ENCODE data around the gene ANKS3. TPM values are rescaled to one million over a fixed set of nuclear protein-coding genes. Genes with fewer than 3 reads are reported as not detected.

Gene ANKS3
- total RNA-seq, 6 experiments from 2014 or later, result 16.7 to 23.1 (median 19.7) TPM

GRCh38 chr16:4734730-4735535 is 862 bp upstream of the ANKS3 start:
- DNase-seq, result peak; percentile 68
- Mint-ChIP-seq H3K4me3 (peak overlapping the region; percentile 94), H3K36me3 (ENCODE audit: low read depth) (peaks cover 9% of the 10 kb centered on the region), H3K27ac (peak overlapping the region; percentile 96), H3K9me3 (no peaks in the 10 kb centered on the region), H3K4me1 (ENCODE audit: low read depth) (peaks cover 14% of the 10 kb centered on the region), H3K27me3 (ENCODE audit: insufficient read depth) (peaks cover 2% of the 10 kb centered on the region)
- TF ChIP-seq, protein P1, sequence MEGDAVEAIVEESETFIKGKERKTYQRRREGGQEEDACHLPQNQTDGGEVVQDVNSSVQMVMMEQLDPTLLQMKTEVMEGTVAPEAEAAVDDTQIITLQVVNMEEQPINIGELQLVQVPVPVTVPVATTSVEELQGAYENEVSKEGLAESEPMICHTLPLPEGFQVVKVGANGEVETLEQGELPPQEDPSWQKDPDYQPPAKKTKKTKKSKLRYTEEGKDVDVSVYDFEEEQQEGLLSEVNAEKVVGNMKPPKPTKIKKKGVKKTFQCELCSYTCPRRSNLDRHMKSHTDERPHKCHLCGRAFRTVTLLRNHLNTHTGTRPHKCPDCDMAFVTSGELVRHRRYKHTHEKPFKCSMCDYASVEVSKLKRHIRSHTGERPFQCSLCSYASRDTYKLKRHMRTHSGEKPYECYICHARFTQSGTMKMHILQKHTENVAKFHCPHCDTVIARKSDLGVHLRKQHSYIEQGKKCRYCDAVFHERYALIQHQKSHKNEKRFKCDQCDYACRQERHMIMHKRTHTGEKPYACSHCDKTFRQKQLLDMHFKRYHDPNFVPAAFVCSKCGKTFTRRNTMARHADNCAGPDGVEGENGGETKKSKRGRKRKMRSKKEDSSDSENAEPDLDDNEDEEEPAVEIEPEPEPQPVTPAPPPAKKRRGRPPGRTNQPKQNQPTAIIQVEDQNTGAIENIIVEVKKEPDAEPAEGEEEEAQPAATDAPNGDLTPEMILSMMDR (IDR thresholded peaks at IDR 0.05), result no peak

- Mint-ChIP-seq H3K36me3 (ENCODE audit: low read depth) (peaks cover 9% of the 10 kb centered on the region), H3K9me3 (no peaks in the 10 kb centered on the region), H3K27me3 (ENCODE audit: insufficient read depth) (peaks cover 2% of the 10 kb centered on the region), H3K4me3 (peak overlapping the region; percentile 94), H3K4me1 (ENCODE audit: low read depth) (peaks cover 14% of the 10 kb centered on the region), H3K27ac (peak overlapping the region; percentile 51; the same call in 1 of the 2 replicates)
- DNase-seq, result no peak
- TF ChIP-seq, protein P1 (IDR thresholded peaks at IDR 0.05), result no peak
Observed at GRCh38 chr16:4733747-4734062, 366 bp downstream of the ANKS3 start.

DNA sequence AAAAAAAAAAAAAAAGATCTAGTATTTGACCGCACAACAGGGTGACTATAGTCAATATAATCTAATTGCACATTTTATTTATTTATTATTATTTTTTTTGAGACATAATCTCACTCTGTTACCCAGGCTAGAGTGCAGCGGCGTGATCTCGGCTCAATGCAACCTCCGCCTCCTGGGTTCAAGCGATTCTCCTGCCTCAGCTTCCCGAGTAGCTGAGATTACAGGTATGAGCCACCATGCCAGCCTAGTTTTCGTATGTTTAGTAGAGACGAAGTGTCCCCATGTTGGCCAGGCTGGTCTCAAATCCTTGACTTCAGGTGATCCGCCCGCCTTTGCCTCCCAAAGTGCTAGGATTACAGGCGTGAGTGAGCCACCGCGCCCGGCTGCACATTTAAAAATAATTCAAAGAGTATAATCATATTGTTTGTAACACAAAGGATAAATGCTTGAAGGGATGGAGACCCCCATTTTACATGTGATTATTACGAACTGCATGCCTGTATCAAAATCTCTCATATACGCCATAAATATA is 794 bp downstream of the ANKS3 start:
- Mint-ChIP-seq H3K4me3 (peak overlapping the region; percentile 94), H3K4me1 (ENCODE audit: low read depth) (peaks cover 14% of the 10 kb centered on the region), H3K27me3 (ENCODE audit: insufficient read depth) (peaks cover 2% of the 10 kb centered on the region), H3K27ac (peak overlapping the region; percentile 49; the same call in 1 of the 2 replicates), H3K9me3 (no peaks in the 10 kb centered on the region), H3K36me3 (ENCODE audit: low read depth) (peaks cover 9% of the 10 kb centered on the region)
- DNase-seq, result no peak
- TF ChIP-seq, protein P1 (IDR thresholded peaks at IDR 0.05), result no peak

GRCh38 chr16:4729876-4730275 is 4.2 kb downstream of the ANKS3 start:
- H3K9me3 Mint-ChIP-seq, result no peaks in the 10 kb centered on the region
- peaks cover 2% of the 10 kb centered on the region for H3K27me3 Mint-ChIP-seq (ENCODE audit: insufficient read depth)
- DNase-seq, result no peak
- H3K27ac Mint-ChIP-seq, result no peak overlapping the region
- H3K4me1 Mint-ChIP-seq (ENCODE audit: low read depth), result peaks cover 8% of the 10 kb centered on the region
- peaks cover 9% of the 10 kb centered on the region for H3K36me3 Mint-ChIP-seq (ENCODE audit: low read depth)
- H3K4me3 Mint-ChIP-seq, result no peak overlapping the region
- TF ChIP-seq, protein P1 (IDR thresholded peaks at IDR 0.05), result no peak

- Mint-ChIP-seq H3K4me1 (ENCODE audit: low read depth) (peaks cover 7% of the 10 kb centered on the region), H3K27me3 (ENCODE audit: insufficient read depth) (no peaks in the 10 kb centered on the region; the same call in 1 of the 2 replicates), H3K36me3 (ENCODE audit: low read depth) (peaks cover 9% of the 10 kb centered on the region), H3K9me3 (no peaks in the 10 kb centered on the region), H3K27ac (no peak overlapping the region), H3K4me3 (no peak overlapping the region)
- DNase-seq, result no peak
- TF ChIP-seq, protein P1 (IDR thresholded peaks at IDR 0.05), result no peak
Observed at GRCh38 chr16:4728676-4729075, 5.4 kb downstream of the ANKS3 start.

Data from HFFc6 (cell line).